ENCODE measurements around the gene NRCAM.

Gene NRCAM

DNA sequence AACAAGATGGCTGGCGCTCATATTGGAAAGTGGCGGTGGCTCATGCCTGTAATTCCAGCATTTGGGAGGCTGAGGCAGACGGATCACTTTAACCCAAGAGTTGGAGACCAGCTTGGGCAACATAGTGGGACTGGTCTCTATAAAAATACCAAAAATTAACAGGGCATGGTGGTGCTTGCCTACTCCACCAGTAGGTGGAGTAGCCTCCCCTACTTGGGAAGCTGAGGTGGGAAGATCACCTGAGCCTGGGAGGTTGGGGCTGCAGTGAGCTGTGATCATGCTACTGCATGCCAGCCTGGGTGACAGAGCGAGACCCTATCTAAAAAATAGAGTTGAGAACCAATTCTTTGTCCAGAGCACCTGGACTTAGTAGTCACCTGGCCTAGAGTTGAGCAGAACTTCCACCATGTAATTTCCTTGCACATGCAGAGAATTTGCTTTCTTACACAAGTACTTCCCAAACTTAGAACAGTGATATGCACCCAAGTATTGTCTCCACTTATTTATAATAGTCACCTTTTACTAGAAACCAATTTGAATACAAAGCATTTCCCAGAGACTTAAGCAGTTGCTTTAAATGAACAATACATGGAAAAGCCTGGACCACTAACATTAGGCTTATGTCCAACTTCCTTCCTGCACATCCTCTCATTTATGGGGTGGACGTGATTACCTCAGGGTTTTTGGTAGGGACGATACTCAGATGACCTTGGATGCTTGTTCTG, 342.0 kb downstream of the NRCAM start:
- TF ChIP-seq, protein P1, sequence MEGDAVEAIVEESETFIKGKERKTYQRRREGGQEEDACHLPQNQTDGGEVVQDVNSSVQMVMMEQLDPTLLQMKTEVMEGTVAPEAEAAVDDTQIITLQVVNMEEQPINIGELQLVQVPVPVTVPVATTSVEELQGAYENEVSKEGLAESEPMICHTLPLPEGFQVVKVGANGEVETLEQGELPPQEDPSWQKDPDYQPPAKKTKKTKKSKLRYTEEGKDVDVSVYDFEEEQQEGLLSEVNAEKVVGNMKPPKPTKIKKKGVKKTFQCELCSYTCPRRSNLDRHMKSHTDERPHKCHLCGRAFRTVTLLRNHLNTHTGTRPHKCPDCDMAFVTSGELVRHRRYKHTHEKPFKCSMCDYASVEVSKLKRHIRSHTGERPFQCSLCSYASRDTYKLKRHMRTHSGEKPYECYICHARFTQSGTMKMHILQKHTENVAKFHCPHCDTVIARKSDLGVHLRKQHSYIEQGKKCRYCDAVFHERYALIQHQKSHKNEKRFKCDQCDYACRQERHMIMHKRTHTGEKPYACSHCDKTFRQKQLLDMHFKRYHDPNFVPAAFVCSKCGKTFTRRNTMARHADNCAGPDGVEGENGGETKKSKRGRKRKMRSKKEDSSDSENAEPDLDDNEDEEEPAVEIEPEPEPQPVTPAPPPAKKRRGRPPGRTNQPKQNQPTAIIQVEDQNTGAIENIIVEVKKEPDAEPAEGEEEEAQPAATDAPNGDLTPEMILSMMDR (IDR thresholded peaks at IDR 0.05; ENCODE audit: borderline replicate concordance, control extremely low read depth, extremely low read depth, insufficient read depth, missing control alignments) = peak; percentile 63
- in situ Hi-C loops (cut with MboI; ENCODE audit: low sequenced_read_pairs, unreplicated experiment) = loop anchor here (5.0 kb wide), 1 partner anchor 33 kb away; no protein-coding TSS in a partner anchor
- DNase-seq (ENCODE audit: low spot score) = no peak

DNA sequence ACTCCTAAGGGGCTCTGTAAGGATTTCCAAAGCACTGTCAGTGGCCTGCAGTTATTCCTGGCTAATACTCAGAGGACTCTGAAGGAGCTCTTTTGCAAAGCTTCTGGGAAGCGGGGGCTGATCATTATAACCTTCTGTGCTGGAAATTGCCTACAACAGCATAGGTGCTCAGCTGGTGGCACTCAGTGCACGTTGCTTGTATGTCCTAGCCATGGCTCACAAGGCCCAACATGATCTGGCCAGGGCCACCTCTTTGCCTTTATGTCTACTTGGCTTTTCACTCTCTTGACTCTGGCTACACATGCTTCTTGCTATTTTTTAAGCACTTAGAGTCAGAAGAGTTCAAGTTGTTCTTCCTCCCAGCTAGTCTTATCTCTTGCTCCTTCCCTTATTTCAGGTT, 343.6 kb downstream of the NRCAM start:
- TF ChIP-seq, protein P1 (IDR thresholded peaks at IDR 0.05; ENCODE audit: borderline replicate concordance, control extremely low read depth, extremely low read depth, insufficient read depth, missing control alignments) = no peak
- no peak for DNase-seq (ENCODE audit: low spot score)
- in situ Hi-C loops (cut with MboI; ENCODE audit: low sequenced_read_pairs, unreplicated experiment) = loop anchor here (5.0 kb wide), 1 partner anchor 35 kb away; no protein-coding TSS in a partner anchor

DNA sequence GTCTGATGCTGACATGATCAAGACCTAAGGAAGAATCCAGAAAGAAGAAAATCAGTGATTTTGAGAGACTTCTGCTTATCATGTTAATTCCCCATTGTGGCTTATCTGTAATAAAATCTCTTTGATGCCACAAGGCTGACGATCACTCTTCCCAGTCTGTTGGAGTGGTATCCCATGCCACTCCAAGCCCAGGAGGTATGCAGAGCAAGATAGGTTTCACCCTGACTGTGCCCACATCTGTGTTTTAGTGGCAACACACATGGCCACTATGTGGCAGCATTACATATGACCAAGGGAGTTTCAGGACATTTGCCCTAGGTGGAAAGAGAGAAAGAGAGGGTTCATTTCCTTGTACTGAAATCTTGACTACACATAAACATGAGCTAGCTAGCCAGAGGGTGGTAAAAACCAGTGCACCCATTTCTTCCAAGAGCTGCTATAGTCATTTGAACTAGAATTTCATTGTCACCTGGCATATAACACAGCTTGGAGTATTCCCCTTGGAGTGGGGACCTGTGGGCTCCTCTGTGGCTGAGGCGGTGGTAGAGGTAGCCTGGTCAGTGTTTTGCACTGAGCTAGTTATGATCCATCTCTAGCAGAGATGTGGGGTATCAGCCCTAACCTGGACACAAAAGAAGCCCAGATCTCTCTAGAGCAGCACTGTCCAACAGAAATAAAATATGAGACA, 346.9 kb downstream of the NRCAM start:
- peak; percentile 28 for DNase-seq (ENCODE audit: low spot score)
- in situ Hi-C loops (cut with MboI; ENCODE audit: low sequenced_read_pairs, unreplicated experiment) = no loop called here
- TF ChIP-seq, protein P1 (IDR thresholded peaks at IDR 0.05; ENCODE audit: borderline replicate concordance, control extremely low read depth, extremely low read depth, insufficient read depth, missing control alignments) = peak; percentile 34

DNA sequence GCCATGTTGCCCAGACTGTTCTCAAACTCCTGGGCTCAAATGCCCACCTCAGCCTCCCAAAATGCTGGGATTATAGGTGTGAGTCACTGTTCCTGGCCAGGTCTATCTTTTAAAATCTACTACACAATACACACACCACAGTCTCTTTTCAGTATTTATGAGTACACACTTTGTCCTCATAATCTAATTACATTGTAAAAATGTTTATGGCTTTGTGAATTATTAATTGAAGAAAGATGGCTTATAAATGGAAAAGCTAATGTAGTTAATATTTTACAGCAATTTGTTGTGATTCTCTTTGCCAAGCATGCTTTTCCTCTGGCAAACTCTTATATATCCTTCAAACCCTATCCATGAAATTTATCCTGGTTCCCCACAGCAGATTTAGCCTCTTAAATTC, 348.1 kb downstream of the NRCAM start:
- TF ChIP-seq, protein P1 (IDR thresholded peaks at IDR 0.05; ENCODE audit: borderline replicate concordance, control extremely low read depth, extremely low read depth, insufficient read depth, missing control alignments) = no peak
- in situ Hi-C loops (cut with MboI; ENCODE audit: low sequenced_read_pairs, unreplicated experiment) = no loop called here
- no peak for DNase-seq (ENCODE audit: low spot score)

DNA sequence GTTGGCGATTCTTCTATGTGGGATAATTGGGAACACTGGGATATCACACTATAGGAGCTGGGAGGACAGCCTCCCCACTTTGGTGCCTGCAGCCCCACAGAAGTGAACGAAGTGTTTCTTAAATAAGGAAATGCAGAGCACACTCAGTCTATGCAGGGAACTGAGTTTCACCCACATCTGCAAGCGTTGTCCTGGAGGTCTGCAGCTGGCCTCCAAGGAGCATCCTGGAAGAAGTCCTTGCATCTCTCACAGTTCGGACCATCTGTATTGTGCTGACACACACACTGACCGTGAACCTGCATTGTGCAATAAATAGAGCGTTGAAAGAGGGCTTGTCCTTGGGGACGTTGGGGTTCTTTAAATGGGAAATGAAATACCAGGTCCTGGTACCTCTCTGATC, 351.9 kb downstream of the NRCAM start:
- in situ Hi-C loops (cut with MboI; ENCODE audit: low sequenced_read_pairs, unreplicated experiment) = no loop called here
- no peak for DNase-seq (ENCODE audit: low spot score)
- TF ChIP-seq, protein P1 (IDR thresholded peaks at IDR 0.05; ENCODE audit: borderline replicate concordance, control extremely low read depth, extremely low read depth, insufficient read depth, missing control alignments) = no peak

DNA sequence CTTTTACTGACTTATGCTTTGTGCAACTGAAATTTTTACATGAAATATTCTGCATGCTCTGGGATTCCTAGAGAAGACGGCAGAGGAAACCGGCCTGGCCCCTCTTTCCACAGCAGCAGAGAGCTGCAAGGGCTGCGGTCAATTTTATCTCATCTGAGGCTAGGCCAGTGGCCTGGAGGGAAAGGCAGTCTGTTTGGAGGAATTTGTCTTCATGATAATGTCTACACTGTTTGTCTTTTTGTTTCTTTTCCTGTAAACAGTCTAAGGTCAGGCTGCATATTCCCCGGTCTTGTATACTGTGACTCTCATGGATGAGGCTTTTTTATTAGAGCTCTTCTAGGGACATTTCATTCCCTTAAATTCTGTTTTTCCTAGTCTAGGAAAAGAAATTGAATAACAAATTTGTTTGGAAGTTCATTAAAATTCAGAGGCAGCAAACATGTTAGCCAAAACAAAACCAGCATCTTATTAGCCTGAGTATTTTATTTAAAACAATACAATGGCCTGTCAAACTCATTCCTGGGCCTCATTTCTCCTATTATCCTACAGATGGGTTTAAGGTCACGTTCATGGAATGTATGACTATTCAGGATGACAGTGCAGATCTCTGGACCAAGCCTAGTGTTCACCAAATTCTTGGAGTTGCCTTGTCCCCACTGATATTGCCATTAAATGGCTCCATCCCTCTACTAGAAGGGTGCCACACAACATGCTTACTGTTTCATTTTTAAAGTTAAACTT, 352.5 kb downstream of the NRCAM start:
- DNase-seq (ENCODE audit: low spot score) = no peak
- in situ Hi-C loops (cut with MboI; ENCODE audit: low sequenced_read_pairs, unreplicated experiment) = no loop called here
- TF ChIP-seq, protein P1 (IDR thresholded peaks at IDR 0.05; ENCODE audit: borderline replicate concordance, control extremely low read depth, extremely low read depth, insufficient read depth, missing control alignments) = no peak

Data from GM13976 (cell line).